ENCODE measurements around the gene RXRA.

DNA sequence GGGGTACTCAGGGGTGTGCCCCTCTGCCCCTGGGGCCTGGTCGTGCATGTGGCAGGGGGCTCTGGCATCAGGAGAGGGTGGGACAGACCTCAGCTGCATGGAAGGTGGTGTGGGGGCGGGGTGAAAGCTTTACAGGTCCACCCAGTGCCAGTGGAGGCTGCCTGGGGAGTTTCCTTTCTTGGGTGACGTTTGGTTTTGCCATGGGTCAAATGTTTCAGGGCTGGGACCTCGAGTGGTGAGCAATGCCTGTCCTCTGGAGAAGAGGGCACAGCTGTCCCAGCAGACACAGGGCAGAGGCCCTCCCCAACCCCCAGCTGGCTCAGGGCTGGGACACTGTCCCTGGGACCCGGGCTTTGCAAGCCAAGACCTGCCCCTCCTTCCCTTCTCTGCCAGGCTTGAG, 3.6 kb downstream of the RXRA start:
- TF ChIP-seq, protein P1, sequence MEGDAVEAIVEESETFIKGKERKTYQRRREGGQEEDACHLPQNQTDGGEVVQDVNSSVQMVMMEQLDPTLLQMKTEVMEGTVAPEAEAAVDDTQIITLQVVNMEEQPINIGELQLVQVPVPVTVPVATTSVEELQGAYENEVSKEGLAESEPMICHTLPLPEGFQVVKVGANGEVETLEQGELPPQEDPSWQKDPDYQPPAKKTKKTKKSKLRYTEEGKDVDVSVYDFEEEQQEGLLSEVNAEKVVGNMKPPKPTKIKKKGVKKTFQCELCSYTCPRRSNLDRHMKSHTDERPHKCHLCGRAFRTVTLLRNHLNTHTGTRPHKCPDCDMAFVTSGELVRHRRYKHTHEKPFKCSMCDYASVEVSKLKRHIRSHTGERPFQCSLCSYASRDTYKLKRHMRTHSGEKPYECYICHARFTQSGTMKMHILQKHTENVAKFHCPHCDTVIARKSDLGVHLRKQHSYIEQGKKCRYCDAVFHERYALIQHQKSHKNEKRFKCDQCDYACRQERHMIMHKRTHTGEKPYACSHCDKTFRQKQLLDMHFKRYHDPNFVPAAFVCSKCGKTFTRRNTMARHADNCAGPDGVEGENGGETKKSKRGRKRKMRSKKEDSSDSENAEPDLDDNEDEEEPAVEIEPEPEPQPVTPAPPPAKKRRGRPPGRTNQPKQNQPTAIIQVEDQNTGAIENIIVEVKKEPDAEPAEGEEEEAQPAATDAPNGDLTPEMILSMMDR (IDR thresholded peaks at IDR 0.05 in 2 of 3, conservative IDR thresholded peaks at IDR 0.05 in 1 of 3; ENCODE audit: control insufficient read depth in 2 of 3, extremely low read depth in 1 of 3, insufficient read depth in 1 of 3, low read depth in 3 of 3, low read length in 3 of 3) = no peak
- no peak for TF ChIP-seq MYC (IDR thresholded peaks at IDR 0.05; ENCODE audit: insufficient read depth, insufficient read length, insufficient replicate concordance, low read length, severe bottlenecking)

All from GM12878 (cell line).